Anterior cingulate cortex (tissue), 58 donors: ENCODE data around the gene FOLR2.

ENCODE experiments used
- DNase-seq, 58 donors: peaks; one replicate each; lab custom pipeline; 2025; lab: John Stamatoyannopoulos, UW

The FOLR2 gene

DNA sequence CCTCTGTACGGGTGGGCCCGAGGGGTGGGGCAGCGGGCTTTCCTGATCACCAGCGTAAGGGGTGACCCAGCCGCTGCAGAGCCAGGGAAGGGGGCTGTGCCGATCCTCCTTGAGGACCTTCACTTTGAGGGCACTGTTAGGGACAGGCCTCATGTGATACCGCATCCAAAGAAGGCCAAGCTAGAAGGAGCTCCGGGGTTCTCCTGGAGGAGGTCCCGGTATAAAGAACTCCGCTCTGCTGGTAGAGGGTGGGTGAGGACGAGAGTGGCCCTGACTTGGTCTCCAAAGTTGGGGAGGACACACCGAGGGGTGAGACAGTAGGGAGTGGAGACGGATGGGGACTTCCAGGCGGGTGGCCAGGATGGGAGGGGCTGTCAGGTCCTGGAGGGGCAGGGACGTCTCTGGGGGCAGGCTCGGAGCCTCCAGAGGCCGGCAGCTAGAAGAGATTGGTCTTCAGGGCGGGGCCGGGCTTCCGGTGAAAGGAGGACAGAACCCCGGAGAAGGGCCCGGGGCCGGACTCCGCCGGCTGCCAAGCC is 22.8 kb downstream of the FOLR2 start:
- DNase-seq, result peak in 8 of 58 donors; percentile 13 to 56 (median 29)

DNA sequence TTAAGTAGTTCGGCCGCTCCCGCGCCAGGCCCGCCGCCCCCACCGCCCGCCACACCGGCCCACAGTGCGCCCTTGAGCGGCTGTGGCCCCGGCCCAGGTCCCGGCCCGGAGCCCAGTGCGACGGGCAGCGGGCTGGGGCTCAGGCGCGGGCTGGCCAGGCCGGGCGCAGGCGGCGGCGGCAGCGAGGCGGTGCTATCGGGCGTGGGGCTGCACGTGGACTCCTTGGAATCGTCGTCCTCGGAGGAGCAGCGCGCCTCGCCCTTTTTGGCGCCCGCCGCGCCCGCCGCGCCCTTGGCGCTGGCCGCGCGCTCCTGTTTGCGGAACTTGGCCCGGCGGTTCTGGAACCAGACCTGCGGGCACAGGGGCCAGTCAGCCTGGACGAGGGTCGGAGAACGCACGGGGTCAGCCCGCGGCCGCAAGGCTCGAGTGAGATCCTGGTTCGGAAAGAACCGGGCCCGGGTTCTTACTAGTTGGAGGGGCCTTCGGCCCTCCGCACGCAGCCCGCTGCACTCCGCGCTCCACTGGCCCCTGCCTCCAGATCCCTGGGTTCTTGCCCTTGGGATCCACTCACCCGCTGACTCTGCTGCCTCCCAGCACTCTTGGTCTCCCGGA is 23.4 kb downstream of the FOLR2 start:
- peak in 18 of 58 donors; percentile 19 to 58 (median 38) for DNase-seq

DNA sequence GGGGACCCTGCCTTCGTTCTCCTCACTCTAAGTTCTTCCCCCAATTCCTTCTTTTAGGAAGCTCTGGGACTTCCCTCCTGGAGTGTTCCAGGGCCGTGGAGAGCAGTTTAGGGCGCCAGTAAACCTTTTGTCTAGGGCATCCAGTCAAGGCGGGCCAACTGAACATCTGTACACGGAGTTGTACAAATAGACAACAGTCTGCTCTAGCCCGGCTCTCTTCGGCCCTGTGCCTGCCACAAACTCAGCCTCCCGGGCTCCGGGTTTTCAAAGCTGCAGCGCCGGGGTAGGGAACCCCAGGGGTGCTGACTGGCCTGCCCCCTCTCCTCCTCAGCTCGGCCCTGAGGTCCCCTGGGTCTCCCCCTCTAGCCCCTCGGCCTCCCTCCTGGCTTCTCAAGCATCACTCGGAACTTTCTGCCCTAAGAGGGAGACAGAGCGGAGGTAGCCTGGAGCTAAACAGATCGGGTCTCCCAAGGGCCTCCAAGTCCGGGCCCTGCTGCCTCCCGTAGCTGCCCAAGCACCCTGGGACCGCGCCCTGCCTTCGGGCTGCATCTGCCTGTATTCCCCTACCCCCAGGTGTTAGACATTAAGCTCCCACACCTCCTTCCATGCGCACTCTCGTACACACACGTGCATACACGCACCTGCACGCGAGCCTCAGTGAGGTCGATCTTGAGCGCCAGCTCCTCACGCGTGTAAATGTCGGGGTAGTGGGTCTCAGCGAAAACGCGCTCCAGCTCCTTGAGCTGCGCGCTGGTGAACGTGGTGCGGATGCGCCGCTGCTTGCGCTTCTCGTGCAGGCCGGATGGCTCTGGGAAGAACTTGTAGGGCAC is 24.1 kb downstream of the FOLR2 start:
- no peak for DNase-seq

DNA sequence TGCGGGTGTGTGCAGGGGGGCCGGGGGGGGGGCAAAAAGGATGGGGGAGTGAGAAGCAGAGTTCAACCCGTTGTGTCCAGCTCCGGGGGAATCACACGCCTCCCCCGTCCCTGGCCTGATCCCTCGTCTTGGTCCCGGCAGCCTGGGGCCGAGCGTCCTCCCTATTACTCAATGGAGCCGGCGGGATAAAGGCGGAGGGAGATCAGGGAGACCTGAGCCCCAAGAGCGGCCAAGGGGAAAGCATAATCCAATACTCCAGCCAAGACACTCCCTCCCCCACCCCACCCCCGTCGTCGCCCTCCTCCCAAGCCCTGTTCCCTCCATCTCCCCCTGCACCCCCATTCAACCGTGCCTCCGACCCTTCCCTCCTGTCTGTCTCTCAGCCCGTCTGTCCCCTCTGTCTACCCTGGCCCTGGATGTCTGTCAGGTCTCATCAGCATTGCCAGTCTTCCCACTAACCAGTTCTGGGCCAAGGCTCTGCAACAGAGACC is 24.7 kb downstream of the FOLR2 start:
- no peak for DNase-seq

DNA sequence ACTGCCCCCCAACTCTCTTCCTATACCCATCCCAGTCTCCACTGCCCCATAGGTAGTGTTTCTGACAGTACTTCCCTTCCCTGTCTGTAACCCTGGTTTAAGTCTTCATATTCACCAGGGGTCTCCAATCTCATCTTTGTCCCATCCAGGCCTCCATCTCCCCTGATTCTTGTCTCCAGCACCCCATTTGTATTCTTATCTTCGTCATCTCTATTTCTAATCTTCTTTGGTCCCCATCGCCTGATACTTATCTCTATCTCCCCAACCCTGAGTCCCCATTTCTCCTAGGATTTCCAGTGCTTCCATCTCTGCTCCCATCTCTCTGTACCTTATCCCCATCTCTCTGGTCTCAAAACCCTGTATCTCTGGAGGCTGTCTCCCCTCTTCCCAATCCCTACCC is 25.5 kb downstream of the FOLR2 start:
- DNase-seq, result no peak

DNA sequence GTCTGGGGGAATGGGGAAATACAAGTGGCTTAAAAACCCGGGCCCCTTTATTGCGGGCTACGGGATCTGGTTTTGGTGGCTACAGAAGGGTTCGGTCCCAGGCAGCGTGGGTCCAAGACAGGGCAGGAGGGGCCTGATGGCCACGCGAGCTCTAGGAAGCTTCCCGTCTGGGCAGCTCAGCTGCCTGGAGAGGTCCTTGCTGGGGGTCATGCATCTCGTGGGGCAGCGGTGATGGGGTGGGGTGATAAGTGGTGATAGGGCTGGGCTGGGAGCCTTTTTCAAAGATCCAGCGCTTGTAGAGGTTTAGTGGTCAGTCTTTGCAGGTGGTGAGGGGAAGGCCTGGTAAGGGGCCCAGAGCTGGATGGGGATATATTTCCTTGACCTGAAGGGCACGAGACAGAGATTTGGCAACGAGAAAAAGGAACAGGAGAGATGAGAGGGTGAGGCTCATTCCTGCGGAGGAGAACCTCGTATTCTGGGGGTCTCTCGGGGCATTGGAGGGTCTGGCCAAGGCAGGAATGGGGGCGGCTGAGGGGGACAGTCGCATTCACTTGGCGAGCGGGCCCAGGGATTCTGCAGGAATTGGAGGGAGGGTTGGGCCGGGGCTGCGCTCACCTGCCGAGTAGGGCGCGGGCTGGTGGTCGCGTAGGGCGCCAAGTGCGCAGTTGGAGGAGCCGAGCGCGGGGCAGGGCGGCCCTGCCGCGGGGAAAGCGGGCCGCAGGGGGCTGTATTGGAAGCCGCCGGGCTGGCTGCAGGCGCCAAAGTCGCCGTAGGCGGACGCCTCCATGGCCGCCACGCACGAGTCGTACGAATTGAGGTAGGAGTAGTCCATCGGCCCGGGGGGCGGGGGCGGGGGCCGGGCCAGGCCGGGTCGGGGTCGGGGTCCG is 26.8 kb downstream of the FOLR2 start:
- DNase-seq, result no peak

DNA sequence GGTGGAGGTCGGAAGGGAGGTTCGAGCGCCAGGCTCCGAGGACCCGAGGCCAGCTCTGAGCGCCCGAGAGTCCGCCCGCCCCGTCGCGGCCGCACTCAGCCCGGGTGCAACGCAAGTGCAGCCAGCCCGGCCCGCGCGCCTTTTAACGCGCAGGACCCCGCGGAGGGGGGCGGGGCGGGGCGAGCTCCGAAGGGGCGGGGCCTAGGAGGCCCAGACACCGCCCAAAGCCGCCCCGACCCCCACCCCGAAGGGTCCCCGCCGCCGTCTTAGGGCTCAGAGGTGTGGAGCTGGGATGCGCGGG is 27.4 kb downstream of the FOLR2 start, which contains the start of gene PHOX2A:
Gene PHOX2A (minus strand): TSS at position 117 of the 301 bp plus-strand sequence. CDS start 172 bp downstream, outside the sequence.
- DNase-seq, result no peak

DNA sequence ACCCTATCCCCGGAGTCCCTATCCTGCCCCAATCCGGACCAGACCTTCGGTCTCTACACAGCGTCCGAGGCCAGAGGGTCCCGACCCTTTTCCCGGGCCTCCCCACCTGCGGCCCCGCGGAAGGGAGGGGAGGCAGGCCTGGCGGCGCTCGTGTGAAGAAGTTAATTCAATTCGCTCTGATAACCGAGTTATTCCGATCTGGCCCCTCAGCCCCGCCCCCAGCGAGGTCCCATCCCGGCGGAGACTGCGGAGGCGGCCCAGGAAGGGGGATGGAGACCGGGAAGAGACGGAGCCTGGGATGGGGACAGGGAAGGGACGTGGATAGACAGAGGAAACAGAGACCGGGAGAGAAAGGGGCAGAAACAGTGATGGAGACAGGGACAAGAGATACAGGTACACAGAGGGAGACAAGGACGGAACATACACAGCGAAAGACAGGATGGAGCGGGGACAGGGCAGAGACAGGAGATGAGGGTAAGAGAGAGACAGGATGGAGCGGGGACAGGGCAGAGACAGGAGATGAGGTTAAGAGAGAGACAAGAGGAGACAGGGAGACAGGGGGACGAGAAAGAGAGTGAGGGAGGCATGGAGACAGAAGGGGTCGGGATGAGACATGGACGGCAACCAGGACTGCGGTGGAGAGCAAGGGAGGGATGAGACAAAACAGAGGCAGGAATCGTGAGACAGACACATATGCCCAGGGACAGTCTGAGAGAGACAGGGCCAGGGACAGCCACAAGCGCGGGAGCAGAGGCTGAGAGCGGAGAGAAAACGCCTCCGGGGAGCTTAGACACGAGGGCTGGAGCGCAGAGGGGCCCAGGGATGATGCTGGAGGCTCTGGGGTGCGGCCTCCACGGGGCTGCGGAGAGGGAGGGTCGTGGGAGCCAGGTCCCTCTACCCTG is 28.0 kb downstream of the FOLR2 start:
- no peak for DNase-seq

DNA sequence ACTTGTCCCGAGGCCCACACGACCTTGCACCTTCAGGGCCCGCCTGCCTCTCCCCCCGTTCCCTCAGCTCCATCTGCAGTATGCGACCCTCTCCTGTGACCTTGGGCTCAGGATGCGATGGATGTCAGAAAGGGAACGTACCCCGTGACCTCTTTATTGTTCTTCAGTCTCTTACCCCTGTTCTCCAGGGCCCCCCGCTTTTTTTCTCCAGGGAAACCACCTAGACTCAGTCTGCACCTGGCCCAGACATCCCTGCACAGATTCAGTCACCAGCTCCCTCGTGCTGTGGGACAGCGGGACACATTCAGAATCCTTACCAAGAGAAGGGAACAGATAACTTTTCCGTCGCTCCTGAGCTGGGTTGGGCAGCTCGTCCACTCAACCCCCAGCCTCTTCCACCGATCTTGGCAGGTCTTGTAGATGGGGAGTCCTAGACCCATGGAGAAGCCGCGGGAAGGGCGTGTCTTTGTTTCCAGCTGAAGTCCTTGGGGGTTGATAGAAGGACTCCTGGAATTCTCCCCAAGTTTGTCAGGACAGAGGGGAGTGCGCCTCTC is 28.7 kb downstream of the FOLR2 start:
- no peak for DNase-seq

DNA sequence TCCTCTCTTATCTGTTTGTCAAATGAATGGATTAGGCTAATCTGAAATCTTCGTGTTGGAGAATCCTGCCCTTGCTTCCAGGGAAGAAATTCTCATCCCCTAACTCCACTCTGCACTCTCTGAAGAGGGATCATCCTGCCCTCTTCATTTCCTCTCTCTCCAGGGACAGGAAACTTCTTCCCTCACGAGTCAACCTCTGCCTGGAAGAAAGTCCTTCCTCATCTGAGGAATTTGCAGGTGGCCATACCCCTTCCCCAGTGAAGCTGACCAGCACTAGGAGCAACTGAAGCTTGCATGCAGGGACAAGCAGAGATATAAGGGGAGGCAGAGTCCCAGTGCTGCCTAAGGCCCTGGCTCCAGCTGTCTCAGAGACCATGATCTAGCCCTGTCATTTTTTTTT is 31.0 kb downstream of the FOLR2 start:
- no peak for DNase-seq

DNA sequence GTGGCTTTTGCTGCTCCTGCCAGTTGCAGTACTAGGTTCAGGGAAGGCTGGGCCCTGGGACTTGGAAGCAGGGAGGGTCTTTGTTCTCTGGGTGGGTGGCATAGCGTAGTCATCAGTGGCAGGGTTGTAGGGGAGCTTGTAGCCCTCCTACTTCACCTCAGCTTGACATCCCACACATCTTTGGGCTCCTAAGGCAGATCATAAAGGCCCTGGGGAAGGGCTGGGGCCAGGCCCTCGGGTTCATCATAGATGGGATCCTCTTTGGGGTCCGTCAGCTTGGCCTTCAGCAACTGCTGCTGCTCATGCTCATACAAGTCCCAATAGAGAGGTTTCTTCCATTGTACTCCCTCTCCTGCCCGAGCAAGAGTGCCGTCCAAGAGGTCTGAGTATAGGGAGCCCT is 33.4 kb downstream of the FOLR2 start:
- DNase-seq, result no peak

DNA sequence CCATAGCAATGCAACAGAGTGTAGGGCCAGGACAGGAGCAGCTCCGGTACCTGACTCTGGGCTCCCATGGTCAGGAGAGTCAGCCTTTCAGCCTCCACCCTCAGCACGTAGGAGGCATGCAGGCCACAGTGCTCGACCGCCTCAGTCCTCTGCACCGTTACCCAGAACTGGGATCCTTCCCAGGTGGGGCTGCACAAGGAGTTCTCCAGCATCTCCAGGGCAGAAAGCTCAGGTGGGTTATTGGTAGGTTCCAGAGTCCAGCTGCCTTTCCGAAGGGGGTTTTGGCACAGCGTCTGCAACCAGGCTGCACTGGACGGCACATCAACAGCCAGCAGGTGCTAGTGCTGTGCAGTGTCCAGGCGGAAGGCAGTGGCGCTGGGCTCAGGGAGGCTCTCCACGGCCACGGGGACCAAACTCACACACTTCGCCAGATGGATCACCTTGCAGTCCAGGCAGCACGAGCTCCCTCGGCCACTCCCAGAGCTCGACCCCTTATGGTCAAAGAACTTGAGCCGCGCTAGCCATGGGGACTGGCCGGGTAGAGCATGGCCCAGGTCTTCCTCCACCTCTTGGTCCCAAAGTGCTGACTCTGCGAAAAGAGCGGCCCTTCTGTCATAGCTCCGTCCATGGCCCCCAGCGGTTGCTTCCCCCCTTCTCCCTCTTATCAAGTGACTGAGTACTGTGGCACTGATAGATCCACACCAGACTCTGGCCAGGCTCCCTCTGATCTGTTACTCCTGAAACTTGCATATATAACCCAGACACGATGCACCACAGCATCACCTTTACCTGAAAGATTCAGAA is 34.3 kb downstream of the FOLR2 start:
- DNase-seq, result no peak

DNA sequence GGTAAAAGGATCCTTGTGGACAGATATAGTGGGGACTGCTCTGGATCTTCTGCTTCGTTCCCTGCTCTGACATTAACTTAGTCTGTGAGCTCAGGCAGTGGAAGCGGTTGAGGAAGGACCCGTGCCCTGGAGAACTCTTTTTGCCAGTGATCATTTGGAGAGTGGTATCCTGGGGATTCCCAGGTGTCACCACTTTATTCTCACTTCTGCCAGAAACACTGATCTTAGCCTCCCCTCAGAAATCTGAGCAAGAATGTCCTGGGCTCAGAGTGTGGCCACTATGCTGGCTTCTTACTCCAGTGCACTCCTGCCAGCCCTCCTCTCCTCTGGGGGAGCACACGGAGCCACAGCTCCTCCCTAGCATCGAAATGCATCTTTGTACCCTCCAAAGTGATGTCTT is 35.0 kb downstream of the FOLR2 start:
- peak in 1 of 58 donors; percentile 21 for DNase-seq

DNA sequence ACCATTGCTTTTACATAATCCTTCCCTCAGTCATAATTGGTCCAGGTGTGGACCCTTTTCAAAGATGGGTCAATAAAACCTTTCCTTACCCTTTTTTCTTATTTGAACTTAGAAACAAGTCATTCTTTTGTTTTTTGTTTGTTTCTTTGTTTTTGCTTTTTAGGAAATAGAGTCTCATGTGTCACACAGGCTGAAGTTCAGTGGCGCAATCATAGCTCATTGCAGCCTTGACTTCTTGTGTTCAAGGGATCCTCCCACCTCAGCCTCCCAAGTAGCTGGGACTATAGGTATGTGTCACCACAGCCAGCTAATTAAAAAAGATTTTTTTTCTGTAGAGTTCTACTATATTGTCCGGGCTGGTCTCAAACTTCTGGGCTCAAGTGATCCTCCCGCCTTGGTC is 36.8 kb downstream of the FOLR2 start:
- no peak for DNase-seq

DNA sequence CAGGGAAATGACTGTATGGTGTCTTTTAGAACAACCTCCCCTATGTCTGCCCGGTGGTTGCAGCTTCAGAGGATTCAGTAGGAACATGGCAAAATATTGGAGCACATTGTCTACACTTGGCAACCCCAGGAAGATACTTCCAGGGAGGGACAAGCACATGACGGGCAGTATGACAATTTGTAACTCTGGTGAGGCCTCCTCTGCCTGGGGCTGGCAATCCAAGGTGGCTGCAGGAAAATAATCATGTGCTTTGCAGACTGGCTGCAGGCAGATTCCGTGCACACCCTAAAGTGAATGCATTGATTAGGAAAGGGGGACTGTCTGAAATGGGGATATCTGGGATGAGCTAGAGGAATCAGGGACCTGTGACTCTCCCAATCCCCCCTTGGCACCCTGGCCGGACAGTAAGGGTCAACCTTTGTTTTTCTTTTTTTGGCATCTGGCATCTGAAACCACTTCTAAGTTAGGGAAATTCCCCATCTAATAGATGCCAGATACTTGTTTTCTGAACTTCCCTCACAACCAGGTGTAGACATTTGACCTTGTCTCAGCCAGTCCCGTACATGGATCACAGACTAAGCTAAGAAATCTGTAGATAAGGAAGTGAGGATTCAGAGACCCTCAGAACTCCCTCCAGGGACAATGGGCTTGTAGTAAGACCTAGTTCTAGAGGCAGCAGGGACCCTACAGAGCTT is 37.9 kb downstream of the FOLR2 start:
- no peak for DNase-seq

DNA sequence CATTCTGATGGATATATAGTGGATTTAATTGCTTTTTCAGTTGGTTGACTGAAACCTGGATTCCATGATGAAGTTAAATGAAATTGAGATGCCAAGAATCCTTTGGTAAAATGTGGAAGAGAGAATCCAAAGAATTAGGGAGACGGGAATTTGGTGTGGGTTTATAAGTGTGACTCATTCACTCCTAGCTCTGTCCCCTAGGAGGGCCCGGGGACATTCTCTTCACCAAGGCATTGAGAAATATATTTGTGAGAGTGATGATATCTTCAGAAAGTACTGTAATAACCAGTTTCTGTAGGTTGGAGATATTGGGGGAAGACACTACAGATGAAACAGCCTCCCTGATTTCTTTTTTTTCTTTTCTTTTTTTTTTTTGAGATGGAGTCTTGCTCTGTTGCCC is 41.0 kb downstream of the FOLR2 start:
- DNase-seq, result no peak

DNA sequence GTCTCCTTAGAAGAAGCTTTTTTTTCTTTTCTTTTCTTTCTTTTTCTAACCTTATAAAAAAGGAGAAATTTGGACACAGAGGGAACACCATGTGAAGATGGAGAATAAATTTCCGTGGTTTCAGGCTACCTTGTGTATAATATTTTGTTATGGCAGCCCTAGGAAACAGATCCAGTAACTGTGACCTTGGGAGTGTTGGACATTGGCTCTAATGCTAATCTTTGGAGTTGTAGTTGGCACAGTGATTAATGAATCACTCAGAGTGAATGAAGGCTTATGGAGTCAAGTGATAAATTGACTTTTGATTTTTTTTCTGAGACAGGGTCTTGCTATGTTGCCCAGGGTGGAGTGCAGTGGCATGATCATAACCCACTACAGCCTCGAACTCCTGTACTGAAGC is 42.9 kb downstream of the FOLR2 start:
- DNase-seq, result no peak

DNA sequence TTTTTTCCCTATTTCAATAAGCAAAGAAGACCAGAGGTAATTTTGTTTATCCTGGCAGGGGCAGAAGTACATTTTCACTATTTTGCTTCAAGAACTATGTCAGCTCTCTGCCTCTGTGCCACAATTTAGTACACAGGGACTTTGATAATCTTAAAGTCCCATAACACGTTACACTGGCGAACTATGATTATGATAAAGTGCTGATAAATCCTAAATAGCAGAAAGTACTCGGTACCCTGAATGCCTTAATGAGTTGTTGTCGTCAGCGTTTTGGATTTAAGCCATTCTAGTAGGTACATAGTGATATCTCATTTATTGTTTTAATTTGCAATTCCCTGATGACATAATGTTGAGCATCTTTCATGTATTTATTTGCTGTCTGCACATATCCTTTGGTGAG is 44.0 kb downstream of the FOLR2 start:
- DNase-seq, result no peak
